Middle frontal gyrus (tissue), 1 donor: ENCODE results near the gene PSTPIP1.

Experiments
- DNase-seq: peaks from one replicate; pipeline ENCODE4 v3.0.0-alpha.2; 2015; ENCODE audit warnings: low spot score; ENCODE audit errors: extremely low spot score

Gene PSTPIP1

DNA sequence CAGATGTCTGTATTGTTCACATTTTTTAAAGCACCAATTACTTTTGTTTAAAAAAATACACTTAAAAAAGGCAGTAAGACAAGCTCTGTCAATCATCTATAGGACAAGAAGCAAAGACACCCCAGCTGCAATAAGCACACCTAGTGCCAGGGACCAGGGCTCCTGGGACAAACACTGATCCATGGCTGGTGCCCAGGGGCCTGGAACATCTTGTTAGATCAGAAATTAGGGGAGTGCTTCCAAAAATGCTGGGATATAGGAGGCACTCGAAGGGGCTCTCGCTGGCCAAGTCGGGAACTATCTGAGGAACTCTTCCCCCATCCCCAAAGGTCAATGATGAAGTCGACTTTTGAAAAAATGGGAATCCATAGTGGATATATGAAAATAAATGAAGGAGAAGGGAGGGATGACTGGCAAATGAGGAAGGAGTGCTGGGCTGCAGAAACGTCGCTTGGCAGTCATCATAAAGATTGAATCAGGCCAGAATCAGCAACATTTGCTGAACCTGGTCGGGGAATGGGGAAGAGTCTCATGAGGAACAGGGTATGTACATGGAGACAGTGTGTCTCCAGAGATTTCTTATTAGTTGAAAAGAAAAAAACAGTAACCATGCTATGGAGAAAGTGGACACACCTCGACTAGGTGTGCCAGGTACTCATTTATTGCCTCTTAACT is 47.5 kb downstream of the PSTPIP1 start:
- DNase-seq: no peak

DNA sequence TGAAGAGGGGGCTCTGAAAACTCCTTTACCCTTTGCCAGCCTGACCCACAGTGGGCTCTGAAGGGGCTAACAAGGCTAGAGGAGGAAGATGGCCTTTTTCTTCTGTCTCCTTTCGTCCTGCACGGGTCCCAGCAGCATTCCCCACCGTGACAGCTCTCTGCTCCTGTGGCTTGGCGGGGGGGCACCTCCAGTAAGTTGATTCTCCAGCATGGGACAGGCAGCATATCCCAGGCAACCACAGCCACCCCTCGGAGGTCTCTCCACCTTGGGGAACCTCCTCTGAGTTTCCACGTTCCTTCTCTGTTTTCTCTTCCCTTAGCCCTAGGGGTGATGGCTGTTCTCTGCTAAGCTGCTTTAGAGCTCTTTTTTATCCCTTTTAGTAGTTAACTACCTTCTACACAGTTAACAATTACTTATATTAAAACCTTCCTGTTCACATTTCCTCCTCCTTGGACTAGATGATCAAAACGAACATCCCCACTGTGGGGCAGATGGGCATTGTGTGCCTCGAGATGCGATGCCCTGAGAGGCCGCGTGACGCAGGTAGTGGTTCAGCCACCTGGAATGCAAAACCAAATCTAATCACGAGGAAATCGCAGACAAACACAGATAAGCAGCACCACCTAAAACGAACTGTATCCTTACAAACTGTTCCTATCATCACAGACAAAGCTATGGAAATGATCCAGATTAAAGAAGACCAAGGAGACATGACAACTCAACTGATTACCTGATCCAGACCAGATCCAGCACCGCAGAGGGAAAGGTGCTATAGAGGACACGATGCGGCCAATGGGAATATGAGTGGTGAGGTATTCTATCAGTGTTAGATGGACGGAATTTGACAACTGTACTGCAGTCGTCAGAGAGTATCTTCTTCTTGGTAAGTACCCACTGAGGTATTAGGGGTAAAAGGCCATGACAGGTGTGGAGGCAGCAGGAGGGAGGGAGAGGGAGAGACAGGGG is 48.3 kb downstream of the PSTPIP1 start:
- no peak for DNase-seq

DNA sequence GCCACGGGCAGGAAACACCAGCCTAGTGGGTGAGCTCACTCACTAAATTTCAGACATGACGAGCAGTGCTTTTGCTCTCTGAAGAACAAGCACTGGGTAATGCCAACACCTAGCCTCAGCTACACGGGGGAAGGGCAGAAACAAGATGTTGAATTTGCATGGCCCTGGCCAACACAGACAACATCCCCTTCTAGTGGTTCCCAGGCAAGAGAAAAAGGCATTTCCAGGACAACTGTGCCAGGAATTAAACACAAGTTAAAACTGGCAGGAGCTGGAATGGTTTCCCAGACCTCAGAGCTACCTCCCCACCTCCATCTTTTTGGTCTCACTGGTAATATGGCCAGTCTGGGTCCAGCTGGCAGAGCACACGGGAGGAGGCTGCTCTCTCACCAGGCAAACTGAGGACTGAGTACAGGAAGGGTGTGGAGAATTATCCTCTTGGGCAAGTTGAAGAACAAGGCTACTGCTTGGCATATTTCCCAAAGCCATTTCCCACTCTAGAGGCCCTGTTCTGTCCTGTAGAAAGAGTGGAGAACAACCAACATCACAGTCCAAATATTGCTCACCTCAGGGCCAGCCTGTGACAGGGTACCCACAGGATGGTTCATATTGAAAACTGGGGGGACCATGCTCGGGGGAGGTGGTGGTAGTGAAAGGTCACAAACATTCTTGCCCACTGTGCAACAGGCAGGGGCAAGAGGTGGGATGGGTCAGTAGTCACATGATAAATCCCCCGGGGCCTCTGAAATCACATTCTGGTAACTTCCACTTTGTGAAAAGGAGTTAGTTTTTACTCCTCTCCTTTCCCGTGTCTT is 49.5 kb downstream of the PSTPIP1 start:
- no peak for DNase-seq

GRCh38 chr15:77045985-77046384 is 51.1 kb downstream of the PSTPIP1 start:
- no peak for DNase-seq

- no peak for DNase-seq
Observed at GRCh38 chr15:77046704-77047412, 51.9 kb downstream of the PSTPIP1 start.

- no peak for DNase-seq
Observed at GRCh38 chr15:77048135-77048876, 53.4 kb downstream of the PSTPIP1 start.

DNA sequence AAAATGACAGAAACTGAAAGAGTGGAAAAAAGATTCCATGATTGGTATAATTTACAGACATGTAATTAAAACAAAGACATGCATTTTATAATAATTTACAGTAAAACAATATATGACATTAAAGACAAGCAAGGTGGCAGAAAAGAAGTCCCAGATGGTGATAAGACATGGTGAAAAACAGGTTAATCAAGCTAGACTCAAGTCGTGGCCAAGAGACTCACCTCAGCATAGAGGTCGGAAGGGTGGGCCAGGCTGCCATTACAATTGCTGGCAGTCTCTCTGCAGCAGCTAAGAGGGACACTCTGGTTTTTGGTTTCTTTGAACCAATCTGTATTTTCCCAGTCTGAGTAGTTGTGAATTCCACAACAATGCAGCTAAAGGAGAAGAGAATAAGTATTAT is 57.6 kb downstream of the PSTPIP1 start:
- DNase-seq: no peak

GRCh38 chr15:77053709-77054108 is 58.8 kb downstream of the PSTPIP1 start:
- DNase-seq: no peak

GRCh38 chr15:77057072-77057471 is 62.1 kb downstream of the PSTPIP1 start:
- no peak for DNase-seq

DNA sequence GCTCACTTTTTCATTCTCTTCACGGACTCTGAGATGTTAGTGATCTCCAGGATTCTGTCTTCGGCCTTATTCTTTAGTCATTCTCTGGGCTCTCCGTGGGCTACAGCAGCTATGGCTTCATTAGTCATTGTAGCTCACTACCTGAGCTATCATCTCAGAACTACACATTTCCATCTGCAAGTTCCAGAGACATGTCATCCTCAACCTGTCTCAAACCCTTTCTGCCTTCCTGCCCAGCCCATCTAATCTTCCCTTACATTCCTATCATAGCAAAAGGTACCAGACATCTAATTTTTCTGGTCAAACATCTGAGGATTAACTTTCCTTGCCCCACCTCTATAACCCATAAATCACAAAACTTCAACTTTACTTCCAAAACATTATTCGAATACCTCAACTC is 62.8 kb downstream of the PSTPIP1 start:
- DNase-seq: no peak

GRCh38 chr15:77058468-77058867 is 63.5 kb downstream of the PSTPIP1 start:
- DNase-seq: no peak

DNA sequence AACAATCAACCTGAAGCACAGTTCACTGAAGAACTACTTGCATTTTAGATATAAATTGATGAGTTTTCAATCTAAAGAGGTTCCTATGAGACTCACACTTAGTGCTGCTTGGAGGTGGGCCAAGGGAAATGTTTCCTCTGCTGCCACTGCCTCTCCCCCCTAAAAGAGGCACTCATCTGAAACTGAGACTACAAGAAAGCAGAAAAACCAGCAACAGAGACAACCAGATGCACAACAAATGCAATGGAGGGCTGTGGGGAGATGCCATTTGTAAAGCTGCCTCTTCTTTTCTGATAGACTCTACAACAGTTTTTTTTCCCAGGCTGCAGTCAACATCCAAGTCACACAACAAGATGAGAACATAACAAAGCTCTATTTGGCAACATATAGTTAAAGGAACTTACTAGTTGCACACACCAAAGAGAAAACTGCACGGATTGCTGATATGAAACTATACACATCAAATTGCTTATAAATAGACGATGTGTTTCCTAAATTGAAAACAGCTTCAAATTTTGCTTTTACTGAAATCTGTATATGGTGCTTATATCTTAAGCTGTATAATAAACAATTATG is 64.9 kb downstream of the PSTPIP1 start:
- no peak for DNase-seq

DNA sequence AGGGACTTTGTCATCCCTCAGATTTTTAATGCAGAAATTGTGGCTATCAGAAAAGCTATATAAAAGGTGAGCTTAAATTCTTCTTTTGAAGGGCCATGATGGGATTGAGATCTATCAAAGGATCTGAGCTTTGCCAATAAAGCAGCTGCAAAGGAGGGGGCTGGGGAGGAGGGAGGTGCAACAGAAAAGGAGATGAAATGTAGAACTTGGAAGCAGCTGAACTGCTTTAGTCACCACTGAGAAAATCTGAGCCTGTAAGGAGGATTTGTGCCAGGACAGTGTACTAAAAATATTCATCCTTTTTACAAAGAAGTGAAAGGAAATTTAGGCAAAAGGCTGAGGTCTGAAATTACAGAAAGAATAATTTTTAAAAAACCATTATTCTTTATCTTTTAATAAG is 65.6 kb downstream of the PSTPIP1 start:
- DNase-seq: no peak

DNA sequence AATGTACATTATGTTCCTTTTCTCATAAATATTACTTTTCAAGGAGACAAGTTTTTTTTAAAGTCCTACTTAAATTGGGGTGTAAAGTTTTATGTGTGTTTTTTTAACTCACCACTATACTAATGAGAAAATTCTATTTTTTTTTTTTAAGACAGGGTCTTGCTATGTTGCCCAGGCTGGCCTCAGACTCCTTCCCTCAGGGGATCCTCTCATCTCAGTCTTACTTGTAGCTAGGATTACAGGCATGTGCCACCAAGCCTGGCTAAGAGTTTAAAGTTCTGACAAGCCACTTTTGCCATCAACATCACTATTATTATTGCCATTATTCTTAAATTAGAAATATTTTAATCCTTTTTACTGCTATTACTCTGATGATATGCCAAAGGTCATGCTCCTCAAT is 68.3 kb downstream of the PSTPIP1 start:
- DNase-seq: no peak

DNA sequence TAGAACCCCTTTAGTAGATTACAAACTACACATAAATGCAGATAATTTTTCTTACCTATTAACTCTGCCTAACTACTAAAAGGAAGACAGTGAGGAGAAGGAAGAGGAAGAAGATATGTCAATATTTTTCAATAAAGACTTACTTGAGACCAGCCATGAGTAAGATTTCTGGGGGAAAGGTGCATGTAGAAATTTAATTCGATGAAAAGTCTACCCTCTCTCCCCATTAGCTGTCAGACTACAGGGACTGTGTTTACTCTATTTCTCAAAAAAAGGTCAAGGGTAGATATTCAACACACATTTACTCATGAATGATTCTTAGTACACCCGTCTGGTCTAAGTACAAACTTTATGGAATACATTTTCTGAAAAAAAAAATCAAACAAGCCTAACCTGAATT is 69.1 kb downstream of the PSTPIP1 start:
- no peak for DNase-seq

DNA sequence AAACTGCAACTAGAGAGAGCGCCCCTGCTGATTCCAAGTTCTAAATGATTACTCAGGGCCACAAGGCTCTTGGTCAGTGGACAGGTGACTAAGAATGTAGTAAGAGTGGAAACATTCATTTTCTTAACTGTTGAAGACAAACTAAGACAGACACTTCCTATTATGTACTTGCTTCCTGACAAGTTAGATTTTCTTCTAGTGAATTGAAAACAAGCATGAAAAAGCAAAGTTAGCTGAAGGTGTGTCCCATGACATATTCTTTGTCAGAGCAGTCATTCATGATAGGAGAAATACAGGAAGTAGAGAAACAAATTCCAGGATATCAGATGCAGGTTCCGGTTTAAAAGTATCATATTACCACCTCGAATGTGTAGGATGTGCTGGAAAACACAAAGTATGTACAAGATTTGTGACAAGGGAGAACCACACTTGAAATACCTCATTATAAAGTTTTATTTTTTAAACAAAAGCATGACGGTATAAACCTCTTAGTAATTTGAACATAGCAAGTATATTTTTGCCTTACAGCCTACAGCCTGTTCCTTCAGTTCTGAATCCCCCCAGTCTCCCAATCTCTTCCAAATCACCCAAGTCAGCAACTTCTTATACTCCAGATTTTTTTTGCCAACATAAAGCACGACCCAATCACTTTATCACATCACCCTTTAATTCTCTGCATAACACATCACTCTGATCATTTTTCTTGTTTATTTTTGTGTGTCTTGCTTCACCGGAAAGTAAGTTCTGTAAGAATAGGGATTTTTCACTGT is 69.8 kb downstream of the PSTPIP1 start:
- no peak for DNase-seq

- no peak for DNase-seq
Observed at GRCh38 chr15:77066971-77067690, 72.2 kb downstream of the PSTPIP1 start.

DNA sequence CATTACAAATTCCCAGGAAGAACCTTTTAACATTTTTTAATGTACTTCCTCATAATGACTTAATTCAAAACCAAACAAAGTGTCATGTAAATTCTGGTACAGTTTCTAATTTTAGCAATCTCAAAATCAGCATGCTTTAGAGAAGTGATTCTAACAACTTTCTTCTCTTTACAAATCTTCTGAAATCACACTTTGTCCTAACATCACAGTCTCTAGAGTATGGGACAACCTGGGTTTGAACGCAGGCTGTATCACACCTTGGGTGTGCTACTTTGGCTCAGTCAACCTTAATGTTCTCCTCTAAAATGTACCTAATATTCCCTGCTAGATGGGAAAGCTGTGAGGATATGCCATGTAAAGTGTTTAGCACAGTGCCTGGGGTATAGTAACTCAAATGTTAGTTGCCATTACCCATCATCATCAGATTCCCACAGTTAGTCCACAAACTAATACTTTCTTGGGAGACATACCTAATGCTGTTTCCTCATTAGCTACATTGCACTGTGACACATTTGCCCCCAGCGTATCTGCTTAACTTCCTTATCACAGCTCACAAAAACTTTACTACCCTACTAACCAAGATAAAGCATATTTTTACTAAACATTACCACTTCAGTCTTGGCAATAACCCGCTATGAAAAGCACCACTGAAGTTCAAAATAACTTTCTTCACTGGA is 72.9 kb downstream of the PSTPIP1 start:
- no peak for DNase-seq
